Stomach smooth muscle (tissue), 2 donors: Measurements from ENCODE around the gene SRBD1.

Experiments used
- H3K27ac ChIP-seq: one replicate; pipeline ENCODE4 v1.7.0; 2013; ENCODE audit warnings: mild to moderate bottlenecking, low read length, inconsistent platforms
- H3K27me3 ChIP-seq, 2 donors: one replicate each; pipeline ENCODE4 v1.7.0; 2013; ENCODE audit warnings: low read length in 2 of 2; ENCODE audit not compliant: insufficient read depth in 2 of 2, control insufficient read depth in 1 of 2
- H3K36me3 ChIP-seq, 2 donors: one replicate each; pipeline ENCODE4 v1.7.0; 2013; ENCODE audit warnings: low read length in 2 of 2; ENCODE audit not compliant: control insufficient read depth in 2 of 2, insufficient read depth in 2 of 2
- H3K4me1 ChIP-seq: one replicate; pipeline ENCODE4 v1.7.0; 2013; ENCODE audit warnings: low read length; ENCODE audit not compliant: control insufficient read depth, insufficient read depth
- H3K4me3 ChIP-seq, 2 donors: one replicate each; pipeline ENCODE4 v1.7.0; 2013; ENCODE audit warnings: low read length in 2 of 2
- H3K9ac ChIP-seq, 2 donors: one replicate each; pipeline ENCODE4 v1.7.0; 2013; ENCODE audit warnings: low read length in 2 of 2, mild to moderate bottlenecking in 1 of 2
- H3K9me3 ChIP-seq, 2 donors: one replicate each; pipeline ENCODE4 v1.7.0; 2013; ENCODE audit warnings: low read length in 2 of 2; ENCODE audit not compliant: control insufficient read depth in 2 of 2
- donor health status: healthy.
- donor health status: Pancreatic carcinoma.

The SRBD1 gene

GRCh38 chr2:45614330-45614729, 3.3 kb upstream of the SRBD1 start:
- Histone ChIP-seq H3K36me3 (no peaks in the 10 kb centered on the region), H3K9ac (no peak overlapping the region), H3K9me3 (no peaks in the 10 kb centered on the region), H3K27me3 (no peaks in the 10 kb centered on the region), H3K4me3 (no peak overlapping the region), H3K4me1 (peaks cover 4% of the 10 kb centered on the region), H3K27ac (no peak overlapping the region)

DNA sequence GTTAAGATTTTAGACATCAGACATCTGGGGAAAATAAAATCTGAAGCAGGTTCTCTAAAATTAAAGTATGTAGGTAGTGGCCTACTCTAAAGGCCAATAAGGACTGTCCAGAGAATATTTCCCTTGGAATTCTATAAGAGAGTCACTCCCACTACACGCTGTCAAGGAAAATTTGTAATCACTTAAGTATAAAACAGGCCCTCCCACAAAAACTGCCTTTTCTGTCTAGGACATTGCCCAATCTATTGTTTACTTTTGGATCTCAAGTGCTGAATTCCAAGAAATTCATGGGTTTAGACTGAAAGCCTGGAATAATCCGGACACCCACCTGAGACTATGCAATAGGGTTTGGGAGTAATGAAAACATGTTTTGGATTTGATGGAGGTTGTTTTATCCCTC, 1.7 kb upstream of the SRBD1 start:
- no peaks in the 10 kb centered on the region for H3K27me3 ChIP-seq
- no peaks in the 10 kb centered on the region for H3K9me3 ChIP-seq
- peaks cover 4% of the 10 kb centered on the region for H3K4me1 ChIP-seq
- no peaks in the 10 kb centered on the region for H3K36me3 ChIP-seq
- H3K27ac ChIP-seq = no peak overlapping the region
- no peak overlapping the region for H3K9ac ChIP-seq
- no peak overlapping the region for H3K4me3 ChIP-seq

- Histone ChIP-seq H3K4me3 (no peak overlapping the region), H3K9me3 (no peaks in the 10 kb centered on the region), H3K27me3 (no peaks in the 10 kb centered on the region), H3K9ac (no peak overlapping the region), H3K27ac (no peak overlapping the region), H3K4me1 (peaks cover 4% of the 10 kb centered on the region), H3K36me3 (no peaks in the 10 kb centered on the region)
Observed at GRCh38 chr2:45612285-45612684, 1.2 kb upstream of the SRBD1 start.

- Histone ChIP-seq H3K9ac (peak overlapping the region; percentile 80 to 84), H3K36me3 (no peaks in the 10 kb centered on the region), H3K9me3 (no peaks in the 10 kb centered on the region), H3K27ac (peak overlapping the region; percentile 79), H3K4me1 (peaks cover 4% of the 10 kb centered on the region), H3K27me3 (no peaks in the 10 kb centered on the region), H3K4me3 (peak overlapping the region; percentile 67 to 89)
Observed at GRCh38 chr2:45610281-45611019, 617 bp downstream of the SRBD1 start.

DNA sequence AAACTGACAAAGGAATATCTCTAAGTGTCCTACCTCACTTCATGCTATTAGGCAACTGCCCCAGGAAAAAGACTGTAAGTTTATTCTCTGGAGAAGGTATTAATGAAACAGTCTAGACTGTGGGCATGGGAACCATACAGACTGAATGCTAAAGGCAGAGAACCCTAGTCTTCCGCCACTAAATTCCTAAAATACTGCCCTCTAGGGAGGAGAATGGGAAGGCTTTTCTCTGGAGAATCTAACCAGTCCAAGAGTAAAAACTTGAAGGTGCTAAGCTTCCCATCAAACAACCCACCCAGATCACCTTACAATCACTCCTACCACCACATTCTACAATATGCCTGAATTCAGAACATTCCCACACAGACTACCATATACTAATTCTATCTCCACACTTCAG, 3.4 kb downstream of the SRBD1 start:
- no peak overlapping the region for H3K27ac ChIP-seq

DNA sequence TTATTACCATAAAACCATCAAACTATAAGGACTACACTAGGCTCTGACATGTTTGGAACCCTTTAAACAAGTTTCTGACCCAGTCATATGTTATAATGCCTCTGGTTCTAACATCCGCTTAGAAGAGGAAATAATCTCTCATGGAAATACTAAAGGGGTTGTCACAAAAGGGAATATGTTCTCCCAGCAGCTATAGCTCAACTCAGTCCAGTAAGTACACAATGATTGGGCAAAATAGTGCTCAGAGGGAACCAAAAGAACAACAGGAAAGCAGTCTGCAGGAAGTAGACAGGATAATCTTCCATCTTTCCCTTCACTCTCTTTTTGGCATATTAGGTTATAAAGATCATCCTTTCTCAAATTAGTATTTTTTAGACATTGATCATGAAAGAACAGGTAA, 4.3 kb downstream of the SRBD1 start:
- no peak overlapping the region for H3K4me3 ChIP-seq
- H3K4me1 ChIP-seq = peaks cover 4% of the 10 kb centered on the region
- H3K27me3 ChIP-seq = no peaks in the 10 kb centered on the region
- H3K9ac ChIP-seq = no peak overlapping the region
- H3K27ac ChIP-seq = no peak overlapping the region
- H3K36me3 ChIP-seq = peaks cover 4 to 6% of the 10 kb centered on the region in 2 donors
- H3K9me3 ChIP-seq = no peaks in the 10 kb centered on the region

More for the DNA sequence above, 3.4 kb downstream of the SRBD1 start:
- peaks cover 4% of the 10 kb centered on the region for H3K4me1 ChIP-seq
- H3K9me3 ChIP-seq = no peaks in the 10 kb centered on the region
- H3K4me3 ChIP-seq = no peak overlapping the region
- no peaks in the 10 kb centered on the region for H3K27me3 ChIP-seq
- no peak overlapping the region for H3K9ac ChIP-seq
- H3K36me3 ChIP-seq = peaks cover 3 to 5% of the 10 kb centered on the region in 2 donors

DNA sequence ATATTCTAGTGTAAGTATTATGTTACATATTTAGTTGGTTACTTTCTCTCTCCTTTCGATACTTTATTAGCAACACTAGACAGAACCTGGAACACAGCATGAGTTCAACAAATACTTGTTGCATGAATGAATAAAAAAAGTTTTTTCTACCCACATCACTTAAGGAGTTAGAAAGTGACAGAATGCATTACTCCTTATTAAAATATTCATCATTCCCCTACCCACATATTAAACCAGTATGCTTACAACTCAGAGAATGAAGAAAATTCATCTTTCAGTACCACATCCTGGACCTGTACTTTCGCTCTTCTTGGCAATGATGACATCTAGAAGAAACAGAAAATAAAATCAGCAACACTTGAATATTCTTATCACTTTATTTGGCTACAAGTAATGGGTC, 6.0 kb downstream of the SRBD1 start:
- peaks cover 4% of the 10 kb centered on the region for H3K4me1 ChIP-seq
- no peak overlapping the region for H3K4me3 ChIP-seq
- H3K27ac ChIP-seq = no peak overlapping the region
- H3K9me3 ChIP-seq = no peaks in the 10 kb centered on the region
- H3K27me3 ChIP-seq = no peaks in the 10 kb centered on the region
- no peak overlapping the region for H3K9ac ChIP-seq
- peaks cover 9 to 14% of the 10 kb centered on the region in 2 donors for H3K36me3 ChIP-seq

GRCh38 chr2:45602624-45603023, 8.4 kb downstream of the SRBD1 start:
- Histone ChIP-seq H3K9me3 (no peaks in the 10 kb centered on the region), H3K27me3 (no peaks in the 10 kb centered on the region), H3K36me3 (peaks cover 17 to 20% of the 10 kb centered on the region in 2 donors), H3K4me1 (no peaks in the 10 kb centered on the region), H3K4me3 (no peak overlapping the region), H3K9ac (no peak overlapping the region), H3K27ac (no peak overlapping the region)

GRCh38 chr2:45598545-45598944, 12.5 kb downstream of the SRBD1 start:
- no peak overlapping the region for H3K4me3 ChIP-seq
- no peaks in the 10 kb centered on the region for H3K27me3 ChIP-seq
- no peaks in the 10 kb centered on the region for H3K4me1 ChIP-seq
- H3K9me3 ChIP-seq = no peaks in the 10 kb centered on the region
- no peak overlapping the region for H3K27ac ChIP-seq
- peaks cover 14 to 15% of the 10 kb centered on the region in 2 donors for H3K36me3 ChIP-seq
- no peak overlapping the region for H3K9ac ChIP-seq

- Histone ChIP-seq H3K4me3 (no peak overlapping the region), H3K9me3 (no peaks in the 10 kb centered on the region), H3K4me1 (no peaks in the 10 kb centered on the region), H3K36me3 (peaks cover 13 to 14% of the 10 kb centered on the region in 2 donors), H3K27me3 (no peaks in the 10 kb centered on the region), H3K9ac (no peak overlapping the region), H3K27ac (no peak overlapping the region)
Observed at GRCh38 chr2:45596761-45597160, 14.3 kb downstream of the SRBD1 start.

- Histone ChIP-seq H3K9ac (no peak overlapping the region), H3K4me3 (no peak overlapping the region), H3K27ac (no peak overlapping the region), H3K4me1 (no peaks in the 10 kb centered on the region), H3K9me3 (no peaks in the 10 kb centered on the region), H3K36me3 (peaks cover 8 to 9% of the 10 kb centered on the region in 2 donors), H3K27me3 (no peaks in the 10 kb centered on the region)
Observed at GRCh38 chr2:45595721-45596435, 15.2 kb downstream of the SRBD1 start.
